GM12878 (cell line): ENCODE results near the gene EP400. TPM values are rescaled to one million over a fixed set of nuclear protein-coding genes. Genes with fewer than 3 reads are reported as not detected.

ENCODE experiments used
- ATAC-seq: fragments of 200-7000 bp; cut with Tn5 transposase; 3 replicates; pipeline ENCODE4 v1.9.1; 2020; ENCODE audit warnings: mild to moderate bottlenecking, moderate library complexity
- BruUV-seq: library from RNA; stranded (reverse); fragments of 400-500 nt; replicated peaks from 2 replicates; lab custom pipeline; 2021; lab: Mats Ljungman, UMichigan
- CTCF ChIA-PET: fragments of 300-600 bp; sonication (Branson Sonifier 250); formaldehyde crosslinking; extraction: SDS; loops from one replicate; lab custom pipeline; 2021; ENCODE audit warnings: inconsistent platforms; lab: Yijun Ruan, JAX
- POLR2A ChIA-PET: fragments of 350-600 bp; formaldehyde crosslinking; extraction: SDS; loops from one replicate; lab custom pipeline; 2021; ENCODE audit warnings: inconsistent platforms; lab: Charles Lee
- RAD21 ChIA-PET: fragments of 300-600 bp; sonication (Branson Sonifier 250); formaldehyde crosslinking; loops from one replicate; lab custom pipeline; 2023; ENCODE audit warnings: antibody characterized with exemption; ENCODE audit not compliant: unreplicated experiment; lab: Charles Lee
- SMC1A ChIA-PET: fragments of 300-600 bp; sonication (Branson Sonifier 250); formaldehyde crosslinking; loops from one replicate; lab custom pipeline; 2023; ENCODE audit not compliant: unreplicated experiment, uncharacterized antibody; lab: Charles Lee
- DNase-seq: peaks from one replicate; pipeline ENCODE4 v3.0.0-alpha.2; 2011; ENCODE audit warnings: low read depth, low spot score
- FAIRE-seq: peaks from 3 replicates; lab custom pipeline; 2011; peaks lifted over from hg19 to GRCh38; lab: Jason Lieb, UNC
- H2AFZ ChIP-seq: 2 replicates; pipeline ENCODE4 v1.6.0; 2011; ENCODE audit warnings: low read depth, low read length, control low read depth; ENCODE audit not compliant: control insufficient read depth
- H3K27ac ChIP-seq: 2 replicates; pipeline ENCODE4 v1.5.1; 2011; ENCODE audit warnings: control low read depth; ENCODE audit not compliant: control insufficient read depth, insufficient read depth
- H3K27me3 ChIP-seq, 2 experiments: replicated peaks in 1 of 2; 2 replicates each; pipeline versions ENCODE4 v1.6.0 to v1.6.1; 2011; ENCODE audit warnings: low read length in 1 of 2; ENCODE audit not compliant: control insufficient read depth in 2 of 2, insufficient read depth in 2 of 2
- H3K36me3 ChIP-seq, 2 experiments: 2 replicates each; pipeline ENCODE4 v1.5.1; 2011; ENCODE audit warnings: low read length in 1 of 2; ENCODE audit not compliant: control insufficient read depth in 2 of 2, insufficient read depth in 2 of 2
- H3K4me1 ChIP-seq: 2 replicates; pipeline ENCODE4 v1.6.1; 2011; ENCODE audit warnings: mild to moderate bottlenecking, low read length, moderate library complexity, mixed read lengths; ENCODE audit not compliant: control insufficient read depth, insufficient read depth
- H3K4me2 ChIP-seq: 2 replicates; pipeline ENCODE4 v1.6.0; 2011; ENCODE audit warnings: control low read depth; ENCODE audit not compliant: control insufficient read depth, insufficient read depth
- H3K4me3 ChIP-seq: fragments of 200-600 bp; sonication (generic); 2 replicates; pipeline ENCODE4 v1.5.1; 2016
- H3K79me2 ChIP-seq: 2 replicates; pipeline ENCODE4 v1.6.0; 2011; ENCODE audit warnings: low read length; ENCODE audit not compliant: control insufficient read depth, insufficient read depth
- H3K9ac ChIP-seq: 2 replicates; pipeline ENCODE4 v1.8.0; 2011; ENCODE audit warnings: low read length, control low read depth, mixed read lengths; ENCODE audit not compliant: control insufficient read depth, insufficient read depth
- H3K9me3 ChIP-seq: replicated peaks from 3 replicates; pipeline ENCODE4 v1.5.1; 2011; ENCODE audit warnings: mild to moderate bottlenecking, low read length; ENCODE audit not compliant: control insufficient read depth, insufficient read depth
- H4K20me1 ChIP-seq: 2 replicates; pipeline ENCODE4 v1.6.0; 2011; ENCODE audit not compliant: control insufficient read depth, insufficient read depth
- CHD1 ChIP-seq: IDR thresholded peaks from 2 replicates; pipeline ENCODE4 v1.6.1; 2012; ENCODE audit warnings: low read depth, low read length, improper control_type of control experiment
- CHD4 ChIP-seq: fragments of 200-600 bp; sonication (generic); IDR thresholded peaks from 2 replicates; pipeline ENCODE4 v1.6.1; 2016; ENCODE audit warnings: mild to moderate bottlenecking
- RELA ChIP-seq: fragments of 450-650 bp; IDR thresholded peaks from 2 replicates; pipeline ENCODE4 v1.8.0; 2014; ENCODE audit warnings: borderline replicate concordance; ENCODE audit not compliant: partially characterized antibody
- SUZ12 ChIP-seq: fragments of 200-600 bp; sonication (generic); IDR thresholded peaks from one replicate; pipeline ENCODE4 v1.6.1; 2018; ENCODE audit warnings: antibody characterized with exemption, mild to moderate bottlenecking; ENCODE audit not compliant: unreplicated experiment
- WGBS: methylation state at CpG from one replicate; pipeline ENCODE4 v1.1.6; 2016; ENCODE audit warnings: low lambda C conversion rate; ENCODE audit not compliant: insufficient replicate concordance, insufficient coverage; ENCODE audit errors: missing lambda C conversion rate; 5-methylcytosine and 5-hydroxymethylcytosine counted together
- in situ Hi-C: fragments of 300-500 bp; cut with MboI; formaldehyde crosslinking; loops from 9 replicates; pipeline ENCODE4 v1.14.3; 2018; ENCODE audit warnings: mixed read lengths
- intact Hi-C: fragments of 100-400 bp; cut with micrococcal nuclease; formaldehyde crosslinking; loops from one replicate; pipeline ENCODE4 v1.14.2; 2022; ENCODE audit not compliant: unreplicated experiment
- polyA plus RNA-seq, 11 experiments: library from polyadenylated mRNA; depleted of rRNA in 4 of 11; unstranded in 6 of 11; stranded (reverse) in 5 of 11; fragments of >200 nt; fragmentation: Nextera tagmentation in 4 of 11; fragmentation: Illumina TruSeq in 1 of 11; extraction: Ambion mirVana in 4 of 11; extraction: Trizol in 1 of 11; gene quantifications; 1 replicate in 1 of 11; 2 replicates in 10 of 11; pipeline versions ENCODE4 v1.2.1 to v1.2.3, GENCODE V29; 2011 to 2016; ENCODE audit warnings: inconsistent platforms in 2 of 11, missing spikeins in 2 of 11, low read depth in 1 of 11
- total RNA-seq, 4 experiments: library from RNA; depleted of rRNA in 3 of 4; stranded (reverse); fragments of >200 nt in 3 of 4; fragmentation: Illumina TruSeq in 1 of 4; extraction: Trizol in 1 of 4; gene quantifications; 2 replicates each; pipeline versions ENCODE4 v1.2.1 to v1.2.3, GENCODE V29; 2013 to 2021
- TF ChIP-seq, protein P1 (sequence below): fragments of 450-650 bp; IDR thresholded peaks from 2 replicates; pipeline ENCODE4 v1.6.1; 2018; ENCODE audit warnings: mild to moderate bottlenecking, low read depth, moderate library complexity; ENCODE audit not compliant: partially characterized antibody

The EP400 gene
- total and polyA plus RNA-seq, 10 of the 15 experiments (the other 5 are each of a cell fraction or from before 2014, with no cell fraction given), result 3.8 to 44.2 (median 8.4) TPM

DNA sequence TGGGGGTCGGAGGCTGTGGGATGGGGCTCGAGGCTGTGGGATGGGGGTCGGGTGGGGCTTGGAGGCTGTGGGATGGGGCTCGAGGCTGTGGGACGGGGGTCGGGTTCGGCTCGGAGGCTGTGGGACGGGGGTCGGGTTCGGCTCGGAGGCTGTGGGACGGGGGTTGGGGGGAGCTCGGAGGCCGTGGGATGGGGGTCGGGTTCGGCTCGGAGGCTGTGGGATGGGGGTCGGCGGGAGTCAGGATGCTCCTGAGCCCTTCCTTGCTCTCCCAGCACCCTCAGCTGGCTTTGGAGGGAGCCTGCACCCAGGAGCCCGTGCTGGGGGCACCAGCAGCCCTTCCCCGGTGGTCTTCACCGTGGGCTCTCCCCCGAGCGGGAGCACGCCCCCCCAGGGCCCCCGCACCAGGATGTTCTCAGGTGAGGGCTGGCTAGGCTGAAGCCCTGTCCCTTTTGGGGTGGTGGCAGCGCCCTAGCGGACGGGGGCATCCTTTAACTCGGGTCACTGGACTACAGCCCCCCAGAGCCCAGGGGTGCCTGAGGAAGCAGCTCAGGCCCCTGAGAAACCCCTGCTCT, 32.5 kb upstream of the EP400 start:
- no peaks in the 10 kb centered on the region for H3K4me1 ChIP-seq
- H3K27me3 ChIP-seq, result no peaks in the 10 kb centered on the region
- H3K4me3 ChIP-seq, result no peak overlapping the region
- no peak overlapping the region for H3K27ac ChIP-seq
- ChIA-PET SMC1A (no interaction called here), POLR2A (no interaction called here), CTCF (no interaction called here), RAD21 (no interaction called here)
- no peak overlapping the region for H3K4me2 ChIP-seq
- no peak overlapping the region for H3K9ac ChIP-seq
- FAIRE-seq, result no peak
- no peaks in the 10 kb centered on the region for H3K9me3 ChIP-seq
- in situ Hi-C loops (no loop called here), intact Hi-C loops (no loop called here)
- WGBS, result 86% methylated on average over 13 of the region's 31 CpGs
- ATAC-seq, result no peak
- no peaks in the 10 kb centered on the region; a peak in 2 of 4 replicates for H3K36me3 ChIP-seq
- H4K20me1 ChIP-seq, result no peaks in the 10 kb centered on the region
- no peaks in the 10 kb centered on the region for H3K79me2 ChIP-seq
- H2AFZ ChIP-seq, result no peak overlapping the region
- BruUV-seq, result no TSS peak
- no peak for TF ChIP-seq CHD1
- no peak for TF ChIP-seq RELA
- no peak for TF ChIP-seq CHD4
- TF ChIP-seq SUZ12, result no peak
- TF ChIP-seq, protein P1, sequence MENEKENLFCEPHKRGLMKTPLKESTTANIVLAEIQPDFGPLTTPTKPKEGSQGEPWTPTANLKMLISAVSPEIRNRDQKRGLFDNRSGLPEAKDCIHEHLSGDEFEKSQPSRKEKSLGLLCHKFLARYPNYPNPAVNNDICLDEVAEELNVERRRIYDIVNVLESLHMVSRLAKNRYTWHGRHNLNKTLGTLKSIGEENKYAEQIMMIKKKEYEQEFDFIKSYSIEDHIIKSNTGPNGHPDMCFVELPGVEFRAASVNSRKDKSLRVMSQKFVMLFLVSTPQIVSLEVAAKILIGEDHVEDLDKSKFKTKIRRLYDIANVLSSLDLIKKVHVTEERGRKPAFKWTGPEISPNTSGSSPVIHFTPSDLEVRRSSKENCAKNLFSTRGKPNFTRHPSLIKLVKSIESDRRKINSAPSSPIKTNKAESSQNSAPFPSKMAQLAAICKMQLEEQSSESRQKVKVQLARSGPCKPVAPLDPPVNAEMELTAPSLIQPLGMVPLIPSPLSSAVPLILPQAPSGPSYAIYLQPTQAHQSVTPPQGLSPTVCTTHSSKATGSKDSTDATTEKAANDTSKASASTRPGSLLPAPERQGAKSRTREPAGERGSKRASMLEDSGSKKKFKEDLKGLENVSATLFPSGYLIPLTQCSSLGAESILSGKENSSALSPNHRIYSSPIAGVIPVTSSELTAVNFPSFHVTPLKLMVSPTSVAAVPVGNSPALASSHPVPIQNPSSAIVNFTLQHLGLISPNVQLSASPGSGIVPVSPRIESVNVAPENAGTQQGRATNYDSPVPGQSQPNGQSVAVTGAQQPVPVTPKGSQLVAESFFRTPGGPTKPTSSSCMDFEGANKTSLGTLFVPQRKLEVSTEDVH, result no peak
- no peak for DNase-seq
